HG03558 (cell line): ENCODE measurements around the gene KDM6B.

Experiments used
- ATAC-seq: cut with Tn5 transposase; IDR thresholded peaks from one replicate; pipeline ENCODE4 v1.9.1; 2021; ENCODE audit warnings: moderate number of reproducible peaks; ENCODE audit not compliant: unreplicated experiment; ENCODE audit errors: extremely low read depth

Gene KDM6B

DNA sequence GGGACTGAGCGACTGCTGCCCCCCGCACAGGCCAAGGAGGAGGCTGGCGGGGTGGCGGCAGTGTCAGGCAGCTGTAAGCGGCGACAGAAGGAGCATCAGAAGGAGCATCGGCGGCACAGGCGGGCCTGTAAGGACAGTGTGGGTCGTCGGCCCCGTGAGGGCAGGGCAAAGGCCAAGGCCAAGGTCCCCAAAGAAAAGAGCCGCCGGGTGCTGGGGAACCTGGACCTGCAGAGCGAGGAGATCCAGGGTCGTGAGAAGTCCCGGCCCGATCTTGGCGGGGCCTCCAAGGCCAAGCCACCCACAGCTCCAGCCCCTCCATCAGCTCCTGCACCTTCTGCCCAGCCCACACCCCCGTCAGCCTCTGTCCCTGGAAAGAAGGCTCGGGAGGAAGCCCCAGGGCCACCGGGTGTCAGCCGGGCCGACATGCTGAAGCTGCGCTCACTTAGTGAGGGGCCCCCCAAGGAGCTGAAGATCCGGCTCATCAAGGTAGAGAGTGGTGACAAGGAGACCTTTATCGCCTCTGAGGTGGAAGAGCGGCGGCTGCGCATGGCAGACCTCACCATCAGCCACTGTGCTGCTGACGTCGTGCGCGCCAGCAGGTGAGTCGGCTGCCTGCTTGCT, 15.2 kb downstream of the KDM6B start:
- ATAC-seq = no peak

DNA sequence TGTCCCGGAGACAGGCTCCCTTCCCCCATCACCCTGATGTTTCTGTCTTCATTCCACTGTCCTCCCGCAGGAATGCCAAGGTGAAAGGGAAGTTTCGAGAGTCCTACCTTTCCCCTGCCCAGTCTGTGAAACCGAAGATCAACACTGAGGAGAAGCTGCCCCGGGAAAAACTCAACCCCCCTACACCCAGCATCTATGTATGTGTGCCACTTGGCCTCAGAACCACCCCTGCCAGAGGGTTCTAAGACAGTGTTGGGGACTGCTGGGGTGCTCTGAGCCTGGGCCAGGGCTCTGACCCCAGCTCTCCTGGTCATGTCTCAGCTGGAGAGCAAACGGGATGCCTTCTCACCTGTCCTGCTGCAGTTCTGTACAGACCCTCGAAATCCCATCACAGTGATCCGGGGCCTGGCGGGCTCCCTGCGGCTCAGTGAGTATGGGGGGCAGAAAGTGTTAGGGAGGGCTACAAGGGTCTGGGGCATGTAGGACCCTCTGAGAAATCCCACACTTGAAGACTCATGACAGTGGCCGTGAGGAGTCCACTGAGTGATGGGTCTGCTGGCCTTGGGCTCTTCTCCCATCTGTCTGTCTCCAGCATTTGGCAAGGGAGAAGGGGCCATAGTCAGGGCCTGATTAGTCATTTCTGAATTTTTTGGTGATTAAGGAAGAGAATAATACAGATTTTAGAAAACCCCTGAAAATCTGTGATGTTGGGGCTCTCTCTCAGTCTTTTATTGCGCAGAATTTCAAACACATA, 15.9 kb downstream of the KDM6B start:
- ATAC-seq = no peak

DNA sequence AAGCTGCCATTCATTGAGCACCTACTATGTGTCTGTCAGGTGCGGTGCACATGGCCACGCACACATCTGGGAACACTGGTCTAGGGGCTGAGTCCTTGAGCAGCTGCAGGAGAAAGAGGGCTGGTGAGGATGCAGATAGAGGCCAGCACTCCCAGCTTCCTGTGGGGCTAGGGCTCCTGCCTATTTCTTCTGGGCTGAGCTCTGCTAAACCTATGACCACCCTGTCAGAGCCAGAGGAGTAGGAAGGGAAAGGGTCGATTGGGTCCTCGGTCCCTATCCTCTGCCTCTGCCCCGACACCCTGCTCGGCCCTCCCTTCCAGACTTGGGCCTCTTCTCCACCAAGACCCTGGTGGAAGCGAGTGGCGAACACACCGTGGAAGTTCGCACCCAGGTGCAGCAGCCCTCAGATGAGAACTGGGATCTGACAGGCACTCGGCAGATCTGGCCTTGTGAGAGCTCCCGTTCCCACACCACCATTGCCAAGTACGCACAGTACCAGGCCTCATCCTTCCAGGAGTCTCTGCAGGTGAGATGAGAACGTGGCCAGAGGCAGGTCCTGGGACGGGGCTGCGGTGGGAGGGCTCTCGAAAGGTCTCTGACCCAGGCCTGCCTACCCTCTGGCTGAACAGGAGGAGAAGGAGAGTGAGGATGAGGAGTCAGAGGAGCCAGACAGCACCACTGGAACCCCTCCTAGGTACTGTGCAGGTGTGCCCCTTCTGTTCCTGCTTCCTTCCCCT, 16.9 kb downstream of the KDM6B start:
- no peak for ATAC-seq

GRCh38 chr17:7851438-7852261, 17.6 kb downstream of the KDM6B start:
- ATAC-seq = peak; percentile 41

DNA sequence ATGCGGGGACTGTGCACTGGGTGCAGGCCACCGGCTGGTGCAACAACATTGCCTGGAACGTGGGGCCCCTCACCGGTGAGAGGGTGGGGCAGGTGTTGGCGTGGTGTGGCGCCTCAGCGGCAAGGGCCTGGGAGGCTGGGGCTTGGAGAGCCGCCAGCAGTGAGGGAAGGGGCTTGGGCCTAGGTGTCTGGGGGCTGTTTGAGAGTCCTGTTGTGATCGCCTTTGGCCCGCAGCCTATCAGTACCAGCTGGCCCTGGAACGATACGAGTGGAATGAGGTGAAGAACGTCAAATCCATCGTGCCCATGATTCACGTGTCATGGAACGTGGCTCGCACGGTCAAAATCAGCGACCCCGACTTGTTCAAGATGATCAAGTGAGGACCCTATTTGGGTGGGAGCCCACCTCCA, 18.2 kb downstream of the KDM6B start:
- no peak for ATAC-seq

DNA sequence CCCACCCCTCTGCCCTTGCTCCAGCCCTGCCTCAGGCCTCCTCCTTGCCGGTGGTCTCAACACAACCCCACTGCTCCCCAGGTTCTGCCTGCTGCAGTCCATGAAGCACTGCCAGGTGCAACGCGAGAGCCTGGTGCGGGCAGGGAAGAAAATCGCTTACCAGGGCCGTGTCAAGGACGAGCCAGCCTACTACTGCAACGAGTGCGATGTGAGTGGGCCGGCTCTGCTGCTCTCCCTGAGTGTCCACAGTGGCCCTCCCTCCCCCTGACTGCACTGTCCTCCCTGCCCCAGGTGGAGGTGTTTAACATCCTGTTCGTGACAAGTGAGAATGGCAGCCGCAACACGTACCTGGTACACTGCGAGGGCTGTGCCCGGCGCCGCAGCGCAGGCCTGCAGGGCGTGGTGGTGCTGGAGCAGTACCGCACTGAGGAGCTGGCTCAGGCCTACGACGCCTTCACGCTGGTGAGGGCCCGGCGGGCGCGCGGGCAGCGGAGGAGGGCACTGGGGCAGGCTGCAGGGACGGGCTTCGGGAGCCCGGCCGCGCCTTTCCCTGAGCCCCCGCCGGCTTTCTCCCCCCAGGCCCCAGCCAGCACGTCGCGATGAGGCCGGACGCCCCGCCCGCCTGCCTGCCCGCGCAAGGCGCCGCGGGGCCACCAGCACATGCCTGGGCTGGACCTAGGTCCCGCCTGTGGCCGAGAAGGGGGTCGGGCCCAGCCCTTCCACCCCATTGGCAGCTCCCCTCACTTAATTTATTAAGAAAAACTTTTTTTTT, 19.1 kb downstream of the KDM6B start:
- ATAC-seq = no peak

GRCh38 chr17:7853691-7854038, 19.6 kb downstream of the KDM6B start:
- ATAC-seq = no peak

DNA sequence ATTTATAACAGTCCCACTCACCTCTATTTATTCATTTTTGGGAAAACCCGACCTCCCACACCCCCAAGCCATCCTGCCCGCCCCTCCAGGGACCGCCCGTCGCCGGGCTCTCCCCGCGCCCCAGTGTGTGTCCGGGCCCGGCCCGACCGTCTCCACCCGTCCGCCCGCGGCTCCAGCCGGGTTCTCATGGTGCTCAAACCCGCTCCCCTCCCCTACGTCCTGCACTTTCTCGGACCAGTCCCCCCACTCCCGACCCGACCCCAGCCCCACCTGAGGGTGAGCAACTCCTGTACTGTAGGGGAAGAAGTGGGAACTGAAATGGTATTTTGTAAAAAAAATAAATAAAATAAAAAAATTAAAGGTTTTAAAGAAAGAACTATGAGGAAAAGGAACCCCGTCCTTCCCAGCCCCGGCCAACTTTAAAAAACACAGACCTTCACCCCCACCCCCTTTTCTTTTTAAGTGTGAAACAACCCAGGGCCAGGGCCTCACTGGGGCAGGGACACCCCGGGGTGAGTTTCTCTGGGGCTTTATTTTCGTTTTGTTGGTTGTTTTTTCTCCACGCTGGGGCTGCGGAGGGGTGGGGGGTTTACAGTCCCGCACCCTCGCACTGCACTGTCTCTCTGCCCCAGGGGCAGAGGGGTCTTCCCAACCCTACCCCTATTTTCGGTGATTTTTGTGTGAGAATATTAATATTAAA, 20.2 kb downstream of the KDM6B start:
- ATAC-seq = no peak

DNA sequence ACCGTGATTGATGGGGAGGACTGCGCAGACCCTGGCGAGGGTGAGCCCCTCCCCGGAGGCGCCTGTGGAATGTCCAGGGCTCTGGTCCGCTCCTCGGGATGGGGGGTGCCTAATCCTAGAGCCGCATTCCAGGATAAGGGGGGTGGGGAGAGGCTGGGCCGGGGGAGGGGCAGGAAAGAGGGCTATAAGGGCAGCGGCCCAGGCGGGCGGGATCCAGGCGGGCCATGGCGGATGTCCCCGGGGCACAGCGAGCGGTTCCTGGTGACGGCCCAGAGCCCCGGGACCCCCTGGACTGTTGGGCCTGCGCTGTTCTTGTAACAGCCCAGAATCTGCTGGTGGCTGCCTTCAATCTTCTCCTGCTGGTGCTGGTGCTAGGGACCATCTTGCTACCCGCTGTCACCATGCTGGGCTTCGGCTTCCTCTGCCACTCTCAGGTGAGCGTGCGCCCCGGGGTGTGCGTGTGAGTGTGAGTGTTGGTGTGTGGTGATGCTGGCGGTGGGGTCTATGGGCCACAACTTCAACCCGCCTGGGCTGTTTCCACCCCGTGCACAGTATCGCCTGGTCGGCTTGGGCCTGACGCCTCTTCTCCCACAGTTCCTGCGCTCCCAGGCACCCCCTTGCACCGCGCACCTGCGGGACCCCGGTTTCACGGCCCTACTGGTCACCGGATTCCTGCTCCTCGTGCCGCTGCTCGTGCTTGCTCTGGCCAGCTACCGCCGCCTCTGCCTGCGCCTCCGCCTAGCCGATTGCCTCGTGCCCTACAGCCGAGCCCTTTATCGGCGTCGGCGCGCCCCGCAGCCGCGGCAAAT, 21.0 kb downstream of the KDM6B start, which contains the start of gene TMEM88:
TSS of gene TMEM88 (plus strand) at position 216 of the 809 bp plus-strand sequence. CDS start at position 225, 9 bp downstream.
- ATAC-seq = no peak

DNA sequence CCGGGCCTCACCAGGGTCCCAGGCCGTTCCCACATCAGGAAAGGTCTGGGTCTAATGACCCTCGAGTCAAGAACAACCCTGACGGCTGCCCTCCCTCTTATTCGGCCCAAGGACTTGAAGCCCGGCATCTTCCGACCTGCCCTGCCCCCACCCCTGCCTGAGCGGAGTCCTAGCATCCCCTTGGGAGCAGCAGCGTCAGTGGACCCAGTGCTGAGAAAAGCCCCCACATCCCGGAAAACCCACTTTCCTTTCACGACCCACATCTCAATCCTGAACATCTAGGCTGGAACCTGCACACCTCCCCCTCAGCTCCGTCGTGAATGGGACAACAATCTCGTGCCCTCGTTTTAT, 21.6 kb downstream of the KDM6B start:
- no peak for ATAC-seq

GRCh38 chr17:7856011-7856810, 22.2 kb downstream of the KDM6B start:
- no peak for ATAC-seq

DNA sequence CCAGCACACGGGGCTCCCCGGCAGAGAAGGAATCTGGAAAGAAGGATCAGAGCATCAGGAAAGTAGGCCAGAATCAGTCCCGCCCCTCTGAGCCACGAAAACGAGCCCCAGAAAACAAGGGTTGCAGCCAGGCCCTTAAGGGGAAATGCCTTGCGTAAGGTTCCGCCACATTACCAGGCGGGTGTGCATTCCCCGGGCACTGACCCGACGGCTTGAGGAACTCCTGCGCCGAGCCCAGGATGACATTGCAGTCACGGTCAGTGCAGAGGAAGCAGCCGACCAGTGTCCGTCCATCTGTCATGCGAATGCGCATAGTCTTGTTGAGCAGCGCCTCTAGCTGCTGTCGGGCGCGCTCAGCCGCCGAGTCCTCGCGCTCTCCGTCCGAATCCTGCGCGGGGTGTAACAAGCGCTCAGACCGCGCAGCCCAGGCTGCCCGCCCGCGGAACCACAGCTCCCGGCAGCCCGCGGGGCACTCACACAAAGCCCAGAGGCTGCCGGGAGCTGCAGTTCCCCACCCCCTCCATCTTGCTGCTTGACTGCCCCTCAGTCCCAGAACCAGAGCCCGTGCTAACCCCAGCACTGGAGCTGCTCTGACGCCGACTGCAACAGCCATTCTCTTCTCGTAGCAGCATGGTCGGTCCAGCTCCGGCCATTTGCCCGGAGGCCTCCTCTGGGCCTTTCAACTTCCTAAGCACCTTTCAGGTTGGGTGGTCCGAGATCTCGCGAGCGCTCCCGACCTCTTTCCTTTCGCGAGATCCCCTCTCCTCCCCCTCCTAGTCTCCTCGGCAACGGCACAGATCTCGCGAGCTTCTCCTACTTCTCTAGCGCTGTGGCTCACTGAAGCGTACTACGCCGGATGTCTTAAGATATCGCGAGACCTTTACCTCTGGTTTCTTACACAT, 23.0 kb downstream of the KDM6B start, which contains the start of gene NAA38:
TSS of gene NAA38 (minus strand) at position 749 of the 902 bp plus-strand sequence. CDS start at position 653, 96 bp downstream.
- peak; percentile 42 for ATAC-seq

GRCh38 chr17:7857713-7858521, 23.9 kb downstream of the KDM6B start, which contains the start of gene CYB5D1:
Gene CYB5D1 (plus strand): TSS chr17:7858003. CDS start chr17:7858135, 132 bp downstream.
- peak; percentile 14 for ATAC-seq

DNA sequence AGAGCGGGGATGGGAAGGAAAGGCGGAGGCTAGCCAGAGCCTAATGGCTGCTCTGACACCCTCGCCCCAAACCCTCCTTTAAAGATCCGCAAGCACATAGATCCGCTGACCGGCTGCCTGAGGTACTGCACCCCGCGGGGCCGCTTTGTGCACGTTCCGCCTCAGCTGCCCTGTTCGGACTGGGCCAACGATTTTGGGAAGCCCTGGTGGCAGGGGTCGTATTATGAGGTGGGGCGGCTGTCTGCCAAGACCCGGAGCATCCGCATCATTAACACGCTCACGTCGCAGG, 24.4 kb downstream of the KDM6B start:
- no peak for ATAC-seq

DNA sequence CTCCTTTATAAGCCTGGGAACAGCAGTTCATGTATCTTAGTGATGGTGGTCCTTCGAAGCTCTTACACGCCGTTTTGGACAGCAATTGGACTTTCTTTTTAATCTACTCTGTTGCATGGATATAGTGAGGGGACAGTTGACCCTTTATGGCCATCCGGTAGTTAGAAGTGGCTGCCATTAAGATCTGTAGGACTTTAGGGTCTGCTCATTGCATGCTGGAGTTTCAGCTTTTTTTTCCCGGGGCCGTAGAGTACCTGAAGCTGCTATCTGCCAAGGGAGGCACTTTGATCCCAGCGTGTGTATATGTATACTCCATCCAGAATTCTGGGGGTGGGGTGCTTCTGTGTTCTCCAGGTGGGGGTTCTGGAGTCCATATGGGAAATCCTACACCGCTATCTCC, 25.0 kb downstream of the KDM6B start:
- ATAC-seq = no peak
